HG03521 (cell line): ENCODE results near the gene PGRMC2.

Experiments
- ATAC-seq: cut with Tn5 transposase; IDR thresholded peaks from one replicate; pipeline ENCODE4 v1.9.1; 2021; ENCODE audit warnings: mild to moderate bottlenecking, moderate library complexity; ENCODE audit not compliant: unreplicated experiment

Gene PGRMC2

DNA sequence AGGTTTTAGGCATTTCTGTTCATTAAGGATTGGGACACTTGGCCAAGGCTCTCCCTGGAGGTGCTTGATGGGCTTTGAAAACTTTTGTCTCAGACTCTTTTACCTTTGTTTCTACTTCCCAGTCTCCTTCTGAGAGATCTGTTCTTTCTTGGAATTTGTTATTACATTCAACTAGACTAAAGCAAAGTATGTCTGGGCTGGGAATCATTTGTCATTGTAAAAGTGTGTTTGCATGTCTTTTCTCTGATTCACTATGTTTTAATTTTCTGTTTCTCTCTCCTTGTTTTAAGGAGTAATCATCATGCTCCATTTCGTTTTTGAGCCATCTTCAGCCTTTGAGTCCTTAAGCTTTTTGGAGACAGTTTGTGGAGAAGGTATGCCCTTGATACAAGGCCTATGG lies 12.2 kb upstream of the PGRMC2 start:
- ATAC-seq, result no peak

DNA sequence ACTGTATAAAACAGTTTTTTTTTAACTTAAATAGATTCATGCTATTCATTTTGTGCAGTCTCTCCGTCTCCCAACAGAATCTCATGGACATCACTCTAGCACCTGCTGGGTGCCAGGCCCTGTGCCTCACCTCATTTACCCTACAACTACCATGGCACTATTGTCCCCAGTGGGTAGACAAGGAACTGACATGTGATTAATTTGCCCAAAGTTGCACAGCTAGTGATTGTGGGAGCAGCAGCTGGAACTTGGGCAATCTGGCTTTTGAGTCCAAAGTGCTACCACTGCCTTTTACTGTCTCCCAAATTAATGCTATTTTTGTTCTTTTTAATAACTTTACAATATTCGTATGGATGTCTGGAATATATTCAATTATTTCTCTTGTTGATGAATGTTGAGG lies 11.2 kb upstream of the PGRMC2 start:
- ATAC-seq, result peak; percentile 55

DNA sequence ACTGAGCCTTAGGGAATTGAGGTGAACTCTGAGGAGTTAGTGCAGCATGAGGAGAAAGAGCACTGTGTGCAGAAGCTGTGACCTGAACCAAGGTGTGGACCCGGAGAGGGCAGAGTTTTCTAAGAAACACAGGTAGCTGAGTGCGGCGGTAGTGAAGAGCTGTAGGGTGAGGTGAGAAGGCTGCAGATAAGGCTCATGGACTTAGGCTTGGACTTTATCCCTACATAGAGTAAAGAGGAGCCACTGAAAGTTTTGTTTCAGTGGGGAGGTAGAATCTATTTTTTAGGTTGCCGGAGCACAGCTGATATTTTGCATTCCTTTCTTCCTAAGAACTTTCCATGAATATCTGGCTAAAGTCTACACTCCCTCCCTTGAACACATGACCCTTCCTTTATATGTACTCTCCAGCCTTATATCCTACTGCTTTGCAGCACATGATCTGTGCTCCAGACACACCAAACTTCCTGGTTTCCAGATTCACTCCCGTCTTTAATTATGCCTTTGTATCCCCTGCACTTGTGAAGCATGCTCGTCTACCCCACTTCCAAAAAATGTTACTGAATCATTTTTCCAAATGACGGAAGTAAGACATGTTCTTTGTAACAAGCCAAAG lies 10.6 kb upstream of the PGRMC2 start:
- no peak for ATAC-seq

DNA sequence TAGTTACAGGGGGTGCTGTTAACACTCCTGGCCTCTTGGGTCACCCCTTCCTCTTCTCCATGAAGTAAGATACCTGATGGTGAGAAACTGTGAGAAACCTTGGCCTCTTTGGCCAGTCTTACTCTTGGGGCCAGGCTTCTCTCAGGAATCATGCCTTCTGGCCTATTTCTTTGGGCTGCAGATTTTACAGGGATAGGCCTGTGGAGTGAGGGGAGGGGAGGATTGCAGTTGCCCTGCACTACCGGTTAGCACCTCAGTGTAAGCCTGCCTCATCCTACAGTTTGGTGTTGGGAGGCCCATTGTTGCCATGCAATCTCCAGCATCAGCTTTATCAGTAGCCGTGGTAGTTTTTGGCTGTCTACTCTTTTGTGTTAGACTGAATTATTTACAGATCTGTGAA lies 7.6 kb upstream of the PGRMC2 start:
- ATAC-seq, result no peak

DNA sequence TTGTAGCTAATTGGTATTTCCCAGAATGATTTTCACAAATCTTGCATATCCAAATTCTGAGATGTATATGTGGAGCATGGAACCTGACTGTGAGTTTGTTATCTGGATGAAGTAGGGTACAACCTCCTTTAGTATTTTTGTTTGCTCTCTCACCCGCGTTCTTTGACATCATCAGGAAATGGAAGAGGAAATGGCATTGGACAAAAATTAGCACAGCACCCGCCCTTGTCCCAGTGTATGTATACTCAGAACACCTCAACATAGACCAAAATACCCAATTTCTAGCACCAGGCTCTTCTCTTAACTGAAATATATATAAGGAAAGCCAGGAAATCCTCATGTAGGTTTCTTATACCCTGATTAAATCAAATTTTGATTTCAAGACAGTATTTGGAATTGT lies 6.9 kb upstream of the PGRMC2 start:
- ATAC-seq, result no peak

DNA sequence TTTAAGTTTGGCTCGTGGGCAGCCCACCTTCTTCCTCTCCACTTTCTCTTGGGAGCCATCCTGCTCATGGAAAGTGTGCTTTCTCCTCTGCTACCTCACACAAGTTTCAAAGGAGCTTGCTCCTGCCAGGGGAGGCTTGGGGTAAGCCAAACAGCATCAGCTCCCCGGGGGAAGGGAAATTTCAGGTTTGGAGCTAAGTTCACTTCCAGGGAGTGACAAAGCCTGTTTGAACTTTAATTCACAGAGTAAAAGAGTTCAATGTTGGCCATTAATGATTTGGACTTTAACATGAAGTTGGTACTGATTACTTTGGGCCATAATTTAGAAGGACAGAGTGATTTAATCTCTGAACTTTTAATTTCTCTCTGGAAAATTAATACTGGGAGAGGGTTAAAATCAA lies 4.7 kb upstream of the PGRMC2 start:
- no peak for ATAC-seq

DNA sequence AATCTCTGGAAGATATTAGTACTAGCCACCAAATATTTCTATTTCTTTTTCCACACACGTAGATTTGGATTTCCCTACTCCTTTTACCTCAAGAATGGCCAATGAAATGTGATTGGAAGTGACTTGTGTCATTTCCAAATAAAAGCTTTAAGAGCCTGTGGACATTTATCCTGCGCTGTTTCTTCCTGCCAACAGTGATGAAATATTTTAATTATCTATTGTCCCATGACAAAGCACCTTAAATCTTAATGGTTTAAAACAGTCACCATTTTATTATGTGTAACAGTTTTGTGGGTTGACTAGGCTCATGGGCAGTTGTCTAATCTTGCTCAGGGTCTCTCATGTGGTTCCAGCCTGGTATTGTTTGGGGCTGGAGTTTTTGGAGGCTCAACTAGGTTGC lies 3.5 kb upstream of the PGRMC2 start:
- no peak for ATAC-seq

DNA sequence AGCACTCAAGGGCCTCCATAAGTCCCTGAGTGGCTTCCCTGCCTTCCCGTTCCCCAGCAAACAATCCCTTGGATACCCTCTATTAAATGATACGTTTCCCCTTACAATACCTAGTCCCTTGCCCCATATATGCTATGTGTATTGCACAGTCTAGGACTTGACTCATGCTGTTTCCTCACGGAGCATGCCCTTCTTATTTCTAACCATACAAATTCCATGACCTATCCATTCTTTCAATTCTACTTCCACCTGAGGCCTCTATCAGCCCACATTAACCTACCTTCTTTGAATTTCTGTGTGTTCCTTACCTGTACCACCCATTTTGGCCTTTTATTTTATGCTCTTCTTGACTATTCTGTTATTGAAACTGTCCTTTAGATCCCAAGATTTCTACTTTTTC lies 2.9 kb upstream of the PGRMC2 start:
- no peak for ATAC-seq

DNA sequence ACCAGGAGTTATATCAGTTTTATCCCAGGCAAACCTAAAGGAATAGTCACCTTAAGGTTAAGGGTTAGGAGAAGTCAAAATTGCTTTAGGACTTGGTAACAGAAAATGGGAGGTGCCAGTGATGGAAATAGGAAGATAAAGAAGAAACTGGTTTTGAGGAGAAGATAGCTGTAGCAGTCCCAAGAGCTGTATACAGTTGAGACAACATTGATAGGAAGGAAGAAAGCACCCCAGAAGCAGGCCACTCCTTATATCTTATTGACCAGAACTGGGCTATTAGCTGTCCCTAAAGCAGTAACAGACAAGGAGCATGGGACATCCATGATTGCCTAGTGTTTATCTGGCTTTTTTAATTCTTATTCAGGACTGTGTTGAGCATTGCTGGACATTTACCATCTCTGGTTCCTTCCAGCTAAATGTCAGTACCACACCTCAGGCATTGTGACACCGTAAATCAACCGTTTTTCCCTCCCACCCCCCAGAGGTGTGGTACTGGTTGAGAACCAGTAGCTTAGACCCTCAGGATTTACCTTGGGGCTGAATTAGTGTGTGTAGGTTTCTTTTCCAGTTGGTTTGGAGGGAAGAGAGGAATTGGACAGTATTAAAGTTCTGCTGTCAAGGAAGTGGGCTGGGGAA lies 2.0 kb upstream of the PGRMC2 start:
- no peak for ATAC-seq

DNA sequence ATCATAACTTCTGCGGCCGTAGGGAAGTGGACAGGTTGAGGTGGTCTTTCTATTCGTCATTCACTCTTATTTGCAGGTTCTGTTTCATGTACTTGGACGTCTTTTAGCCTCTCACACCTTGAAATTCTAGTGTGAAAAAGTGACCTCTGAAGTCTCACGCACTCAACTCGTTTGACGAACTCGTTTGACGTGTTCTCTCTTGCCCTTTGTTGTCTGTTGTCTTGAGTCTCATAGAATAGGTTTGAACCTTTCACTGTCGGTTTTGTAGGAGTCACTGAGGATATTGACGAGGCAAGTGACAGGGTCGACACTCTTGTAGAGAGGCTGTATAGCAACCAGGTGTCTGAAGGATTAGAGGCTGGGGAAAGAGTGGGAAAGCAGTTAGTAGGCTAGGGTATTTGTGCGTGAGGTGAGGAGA lies 1.1 kb upstream of the PGRMC2 start:
- ATAC-seq, result no peak

DNA sequence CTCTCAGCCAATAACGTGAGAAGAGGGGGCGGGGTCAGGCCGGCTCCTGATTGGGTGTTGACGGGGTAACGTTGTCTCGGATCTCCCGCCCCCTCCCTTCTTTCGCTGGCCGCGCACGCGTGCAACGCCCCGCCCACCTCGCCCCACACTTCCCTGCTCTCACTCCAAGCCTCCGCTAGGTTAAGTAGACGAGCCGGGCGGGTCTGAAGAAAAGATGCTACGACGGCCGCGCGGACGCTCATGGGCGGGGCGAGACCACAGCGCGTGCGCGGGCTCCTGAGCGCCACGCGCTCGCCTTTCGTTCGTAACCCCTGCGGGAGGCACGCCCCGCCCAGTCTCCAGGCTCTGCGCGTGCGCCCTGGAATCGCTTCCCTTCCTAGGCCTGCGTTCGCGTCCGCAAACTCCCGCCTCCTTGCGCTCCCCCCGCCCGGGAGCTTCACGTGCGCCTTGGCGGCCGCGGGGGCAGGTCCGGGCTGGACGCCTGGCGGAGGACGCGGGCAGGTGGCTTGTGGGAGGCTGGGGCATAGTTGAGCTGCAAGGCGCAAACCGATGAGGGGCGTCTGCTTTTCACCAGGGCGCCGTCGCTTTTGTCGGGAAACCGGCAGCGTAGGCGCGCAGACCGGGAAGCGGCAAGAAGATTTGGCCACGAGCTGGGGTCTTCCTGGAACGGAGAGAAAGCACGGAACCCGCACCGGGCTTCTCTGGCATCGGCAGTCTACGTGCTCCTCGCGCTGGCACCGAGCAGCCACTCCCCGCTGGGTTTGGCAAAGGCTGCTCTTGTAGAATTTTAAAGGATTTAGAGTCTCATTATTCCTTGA lies 467 bp upstream of the PGRMC2 start:
- peak; percentile 77 for ATAC-seq

DNA sequence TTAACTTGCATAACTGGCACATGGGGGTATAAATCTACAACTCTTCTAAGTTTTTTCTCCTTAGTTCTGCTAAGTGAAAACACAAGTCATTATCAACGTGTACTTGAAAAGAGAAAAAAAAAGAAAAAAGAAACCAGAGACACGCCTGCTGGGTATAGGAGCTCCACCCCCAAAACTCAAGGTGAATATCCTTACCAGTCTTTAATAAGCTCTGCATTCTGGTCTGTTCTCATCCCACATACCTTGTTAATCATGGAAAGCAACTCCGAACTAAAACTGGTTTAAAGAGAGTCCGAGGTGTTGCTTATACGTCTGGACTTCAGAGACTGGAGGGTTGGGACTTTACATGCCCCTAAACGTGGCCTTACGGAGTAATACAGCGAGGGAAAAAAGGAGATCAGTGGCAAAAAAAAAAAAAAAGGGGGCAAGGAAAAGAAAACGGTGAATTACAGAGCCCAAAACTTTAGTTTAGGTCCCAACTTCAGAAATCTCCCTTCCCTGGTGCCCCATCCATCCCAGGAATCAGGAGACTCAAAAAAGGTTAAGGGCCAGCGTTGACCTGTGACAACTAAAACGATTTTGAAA lies 1.0 kb downstream of the PGRMC2 start:
- ATAC-seq, result no peak

DNA sequence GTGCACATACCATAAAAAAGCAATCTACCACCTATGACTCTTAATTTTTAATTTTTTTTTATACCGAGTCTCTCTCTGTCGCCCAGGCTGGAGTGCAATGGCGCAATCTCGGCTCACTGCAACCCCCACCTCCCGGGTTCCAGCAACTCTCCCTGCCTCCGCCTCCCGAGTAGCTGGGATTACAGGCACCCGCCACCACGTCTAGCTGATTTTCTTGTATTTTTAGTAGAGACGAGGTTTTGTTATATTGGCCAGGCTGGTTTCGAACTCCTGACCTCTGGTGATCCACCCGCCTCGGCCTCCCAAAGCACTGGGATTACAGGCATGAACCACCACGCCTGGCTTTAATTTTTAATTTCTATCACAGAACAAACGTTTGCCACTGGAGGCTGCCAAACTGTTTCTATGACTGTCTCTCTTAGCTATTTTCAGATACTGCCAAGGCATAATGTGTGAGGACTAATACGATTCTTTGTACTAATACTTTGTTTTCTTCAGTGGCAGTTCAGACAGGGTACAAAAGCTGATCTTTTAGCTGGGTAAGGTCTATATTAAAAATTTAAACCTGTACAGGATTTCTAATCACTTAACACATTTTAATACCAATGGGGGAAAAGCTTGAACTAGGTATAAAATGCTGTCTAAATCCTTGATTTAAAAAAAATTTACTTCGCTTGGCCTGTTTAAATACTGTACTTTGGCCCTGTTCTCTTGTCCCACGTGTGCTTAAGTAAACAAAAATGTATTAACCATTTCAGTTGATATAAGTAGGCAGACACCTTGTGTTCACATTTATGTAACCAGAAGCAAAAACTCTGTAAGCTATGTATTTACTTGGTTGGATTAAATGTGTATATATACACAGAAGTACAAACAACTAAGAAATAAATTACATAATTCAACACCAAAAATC lies 2.3 kb downstream of the PGRMC2 start:
- ATAC-seq, result no peak

DNA sequence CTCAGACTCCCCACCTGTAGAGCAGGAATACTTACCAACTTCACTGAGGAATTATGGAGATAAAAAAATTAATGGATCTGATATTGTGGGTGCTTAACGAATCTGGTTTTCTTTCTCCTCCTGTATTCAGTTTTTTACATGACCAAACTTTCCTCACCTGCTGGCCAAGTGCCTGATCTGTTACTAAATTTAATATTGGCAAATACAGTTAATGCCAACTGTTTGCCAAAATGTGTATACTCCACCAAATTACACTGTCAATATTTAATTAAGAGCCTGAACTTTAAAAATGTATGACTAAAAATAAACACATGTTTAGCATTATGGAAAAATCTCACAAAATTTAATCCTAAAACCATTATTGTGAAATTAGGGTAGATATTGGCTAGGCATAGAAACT lies 3.3 kb downstream of the PGRMC2 start:
- ATAC-seq, result no peak

DNA sequence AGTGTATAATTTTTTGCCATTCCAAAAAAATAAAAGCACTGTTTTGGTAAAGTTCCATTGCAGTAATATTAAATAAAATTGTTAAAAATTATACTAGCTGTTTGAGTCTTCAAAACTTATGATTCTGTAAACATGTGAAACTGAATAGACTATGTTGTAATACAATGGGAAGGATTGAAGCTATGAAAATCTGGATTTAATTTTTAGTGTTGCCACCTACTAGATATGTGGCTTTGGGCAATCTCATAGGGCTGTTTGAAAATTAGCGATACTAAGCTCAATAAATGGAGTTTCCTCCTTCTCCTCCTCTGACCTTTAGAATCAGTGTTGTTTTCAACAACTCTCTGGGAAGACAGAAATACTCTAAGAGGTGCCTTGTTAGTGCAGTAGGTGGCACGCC lies 4.5 kb downstream of the PGRMC2 start:
- no peak for ATAC-seq

DNA sequence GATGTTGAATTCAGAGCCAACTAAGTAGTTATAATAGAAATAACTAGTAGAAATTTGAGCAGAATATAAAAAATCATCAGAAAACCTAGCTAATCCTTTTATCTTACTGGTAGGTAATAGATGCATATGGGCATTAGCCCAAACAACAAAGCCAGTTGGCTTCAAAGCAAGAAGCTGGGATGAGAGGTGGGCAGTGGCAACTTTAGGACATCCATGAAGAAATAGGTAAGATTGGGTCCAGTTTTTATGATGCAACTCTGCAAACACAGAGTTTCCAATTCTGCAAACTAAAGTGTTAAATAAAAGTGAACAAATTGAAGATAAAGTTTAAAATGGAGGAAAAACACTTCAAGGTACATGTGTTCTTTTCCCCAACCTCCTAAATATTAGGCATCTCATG lies 5.1 kb downstream of the PGRMC2 start:
- ATAC-seq, result no peak

DNA sequence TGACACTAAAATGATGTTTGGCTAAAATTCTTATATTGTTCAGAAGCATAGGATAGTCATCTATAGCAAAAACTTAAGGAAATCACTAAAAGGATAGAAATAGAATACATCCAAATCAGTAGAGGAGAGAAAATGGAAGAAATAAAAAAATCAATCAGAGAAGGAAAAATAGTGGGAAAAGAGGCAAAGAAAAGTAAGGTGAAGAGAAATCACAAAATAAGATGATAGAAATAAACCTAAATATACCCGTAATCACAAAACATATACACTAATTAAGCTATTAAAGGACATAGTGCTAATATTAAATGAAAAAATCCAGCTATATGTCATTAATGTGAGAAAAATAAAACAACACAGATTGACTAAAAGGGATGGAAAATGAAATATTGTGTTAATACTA lies 6.3 kb downstream of the PGRMC2 start:
- ATAC-seq, result no peak

DNA sequence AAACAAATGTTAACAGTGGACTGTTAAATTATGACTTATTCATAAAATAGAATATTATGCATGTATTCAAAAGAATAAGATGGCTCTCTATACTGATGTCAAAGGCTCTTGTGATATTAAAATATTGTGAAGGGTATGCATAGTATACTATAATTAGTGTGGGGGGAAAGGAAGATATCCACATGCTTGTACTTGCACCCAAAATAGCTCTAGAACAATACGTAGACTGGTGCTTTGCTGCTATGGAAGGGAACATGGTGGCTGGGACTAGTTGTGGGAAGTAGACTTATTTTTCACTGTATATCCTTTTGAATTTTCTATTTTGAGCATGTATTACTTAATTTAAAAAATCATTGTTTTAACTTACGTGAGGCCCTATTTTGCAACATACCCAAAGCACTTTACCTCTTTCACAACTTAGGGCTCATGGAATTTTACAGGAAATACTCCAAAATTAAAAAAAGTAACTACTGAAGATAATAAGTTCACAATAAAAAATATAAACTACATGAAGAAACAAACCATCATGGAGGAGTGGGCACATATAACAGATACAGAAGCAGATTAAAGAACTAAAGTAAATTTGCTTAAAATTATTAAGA lies 7.9 kb downstream of the PGRMC2 start:
- no peak for ATAC-seq

DNA sequence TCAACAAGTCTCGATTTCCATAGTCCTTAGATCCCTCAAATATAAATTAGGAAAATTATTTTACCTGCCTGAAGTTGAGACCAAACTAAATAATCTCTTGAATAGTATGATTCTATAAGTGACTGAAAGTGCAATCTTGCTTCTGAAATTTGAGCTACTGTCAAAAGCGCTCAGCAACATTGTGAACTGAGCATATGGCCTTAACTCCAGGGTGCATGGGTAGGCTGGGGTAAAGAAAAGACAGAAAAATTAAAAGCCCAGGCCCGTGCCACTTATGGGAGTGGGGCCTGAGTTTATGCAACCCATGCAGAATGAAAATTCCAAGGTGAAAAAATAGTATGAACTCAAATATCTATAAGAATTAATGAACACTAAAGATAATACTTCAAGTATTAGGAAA lies 9.8 kb downstream of the PGRMC2 start:
- no peak for ATAC-seq

DNA sequence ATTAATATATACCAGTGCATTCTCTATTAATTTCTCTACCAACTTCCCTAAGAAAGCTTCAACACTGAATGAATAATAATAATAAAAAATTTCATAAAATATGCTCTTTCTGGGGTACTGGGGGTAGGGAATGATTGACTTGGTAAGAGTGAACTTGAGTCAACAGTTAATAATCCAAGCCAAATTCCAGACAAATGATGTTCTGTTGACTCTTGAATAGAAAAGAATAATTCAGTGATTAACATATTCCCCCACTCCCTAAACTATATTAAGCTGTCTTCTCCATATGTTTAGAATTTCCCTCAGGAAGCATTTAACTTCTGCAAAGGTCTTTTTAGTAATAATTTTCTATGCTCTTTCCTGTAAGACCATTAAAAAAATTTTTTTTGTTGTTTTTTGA lies 12.3 kb downstream of the PGRMC2 start:
- no peak for ATAC-seq

DNA sequence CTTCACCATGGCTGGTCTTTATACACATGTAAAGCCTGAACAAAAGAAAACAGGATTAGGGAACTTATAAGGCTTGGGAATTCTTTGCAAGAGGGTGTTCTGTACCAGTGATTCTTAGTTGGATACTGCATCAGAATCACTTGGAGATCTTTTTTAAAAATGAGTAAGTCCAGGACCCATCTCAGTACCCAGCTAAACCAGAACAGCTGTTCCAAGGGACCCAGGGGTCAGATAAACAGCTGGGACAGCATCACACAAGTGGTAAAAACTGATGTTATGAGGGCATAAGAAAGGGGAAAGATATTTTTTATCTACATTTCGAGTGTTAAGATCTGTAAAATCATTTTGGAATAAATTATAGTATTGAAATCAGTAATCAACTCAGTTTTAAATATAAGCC lies 16.1 kb downstream of the PGRMC2 start:
- ATAC-seq, result no peak
